ENCODE results near the gene ISLR2.

Gene ISLR2

DNA sequence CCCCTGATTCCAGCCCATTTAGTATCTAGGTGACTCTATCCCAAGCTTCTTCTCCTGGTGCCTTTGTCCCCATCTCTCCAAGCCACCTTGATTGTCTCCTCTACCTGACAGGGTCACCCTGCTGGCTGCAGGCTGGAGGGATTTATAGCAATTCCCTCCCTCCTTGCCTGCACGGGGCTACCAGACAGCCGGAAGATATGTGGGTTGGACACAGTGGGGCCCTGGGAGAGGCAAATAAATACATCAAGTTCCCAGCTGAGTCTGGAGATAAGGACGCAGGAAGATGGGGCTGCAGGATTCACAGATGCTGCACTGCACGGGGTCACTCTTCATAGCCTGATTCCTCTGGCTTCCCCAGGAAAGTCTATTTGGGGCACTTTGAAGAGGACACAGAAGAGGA is 9.3 kb upstream of the ISLR2 start:
- TF ChIP-seq, protein P1, sequence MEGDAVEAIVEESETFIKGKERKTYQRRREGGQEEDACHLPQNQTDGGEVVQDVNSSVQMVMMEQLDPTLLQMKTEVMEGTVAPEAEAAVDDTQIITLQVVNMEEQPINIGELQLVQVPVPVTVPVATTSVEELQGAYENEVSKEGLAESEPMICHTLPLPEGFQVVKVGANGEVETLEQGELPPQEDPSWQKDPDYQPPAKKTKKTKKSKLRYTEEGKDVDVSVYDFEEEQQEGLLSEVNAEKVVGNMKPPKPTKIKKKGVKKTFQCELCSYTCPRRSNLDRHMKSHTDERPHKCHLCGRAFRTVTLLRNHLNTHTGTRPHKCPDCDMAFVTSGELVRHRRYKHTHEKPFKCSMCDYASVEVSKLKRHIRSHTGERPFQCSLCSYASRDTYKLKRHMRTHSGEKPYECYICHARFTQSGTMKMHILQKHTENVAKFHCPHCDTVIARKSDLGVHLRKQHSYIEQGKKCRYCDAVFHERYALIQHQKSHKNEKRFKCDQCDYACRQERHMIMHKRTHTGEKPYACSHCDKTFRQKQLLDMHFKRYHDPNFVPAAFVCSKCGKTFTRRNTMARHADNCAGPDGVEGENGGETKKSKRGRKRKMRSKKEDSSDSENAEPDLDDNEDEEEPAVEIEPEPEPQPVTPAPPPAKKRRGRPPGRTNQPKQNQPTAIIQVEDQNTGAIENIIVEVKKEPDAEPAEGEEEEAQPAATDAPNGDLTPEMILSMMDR (IDR thresholded peaks at IDR 0.05; ENCODE audit: control insufficient read depth, extremely low read depth, insufficient read depth): no peak
- DNase-seq (ENCODE audit: low read depth): no peak
- H3K4me3 ChIP-seq (ENCODE audit: low read depth, low read length): no peak overlapping the region

DNA sequence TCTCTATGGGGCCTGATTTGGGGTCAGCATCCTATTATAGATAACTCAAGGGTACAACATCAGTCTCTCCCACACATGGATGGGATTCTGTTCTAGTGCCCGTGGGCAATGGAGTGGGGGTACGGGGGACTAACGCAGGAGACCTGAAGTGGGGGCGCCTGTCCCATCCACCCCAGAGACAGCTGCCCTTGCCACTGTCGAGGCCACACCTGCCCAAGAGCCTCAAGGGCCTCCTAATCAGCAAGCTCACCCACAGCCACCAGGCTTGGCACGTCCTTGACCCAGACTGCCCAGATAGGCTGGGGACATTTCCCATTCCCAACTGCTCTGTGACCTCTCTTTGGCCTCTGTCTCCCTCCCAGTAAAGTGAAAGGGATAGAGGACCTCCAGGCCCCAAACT is 8.5 kb upstream of the ISLR2 start:
- TF ChIP-seq, protein P1 (IDR thresholded peaks at IDR 0.05; ENCODE audit: control insufficient read depth, extremely low read depth, insufficient read depth): no peak
- H3K4me3 ChIP-seq (ENCODE audit: low read depth, low read length): no peak overlapping the region
- DNase-seq (ENCODE audit: low read depth): no peak

DNA sequence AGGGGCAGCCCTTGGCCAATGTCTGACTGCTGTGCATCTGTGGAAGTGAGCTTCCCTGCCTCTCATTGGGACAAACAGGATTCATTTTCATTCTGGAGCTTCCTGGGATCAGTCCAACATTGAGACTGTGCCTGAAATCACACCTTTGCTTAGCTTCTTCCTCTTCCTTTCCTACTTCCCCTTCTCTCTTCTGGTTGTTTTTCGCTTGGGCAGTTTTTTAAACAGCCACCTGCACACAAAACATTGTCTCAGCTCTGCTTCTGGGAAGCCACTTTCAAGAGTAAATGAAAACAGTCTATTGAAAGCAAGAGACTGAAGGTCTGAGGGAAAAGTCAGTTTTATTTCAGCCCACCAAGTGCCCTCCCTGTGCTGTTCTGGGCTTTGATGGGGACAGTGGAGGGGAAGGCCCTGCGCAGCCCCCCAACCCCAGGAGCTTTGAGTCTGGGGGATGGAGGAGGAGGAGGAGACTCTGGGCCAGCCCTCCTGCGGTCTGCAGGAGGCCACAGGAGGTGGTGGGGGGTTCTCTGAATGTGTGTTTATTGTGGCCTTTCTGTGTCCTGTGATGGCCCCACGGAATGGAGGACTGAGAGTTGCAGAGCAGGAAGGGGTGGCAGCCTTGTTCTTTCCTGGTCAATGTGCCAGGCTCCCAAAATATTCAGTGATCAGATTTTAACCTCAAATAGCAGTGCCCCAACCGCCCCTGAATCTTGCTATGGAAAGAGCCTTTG is 7.8 kb upstream of the ISLR2 start:
- H3K4me3 ChIP-seq (ENCODE audit: low read depth, low read length): no peak overlapping the region
- TF ChIP-seq, protein P1 (IDR thresholded peaks at IDR 0.05; ENCODE audit: control insufficient read depth, extremely low read depth, insufficient read depth): no peak
- no peak for DNase-seq (ENCODE audit: low read depth)

DNA sequence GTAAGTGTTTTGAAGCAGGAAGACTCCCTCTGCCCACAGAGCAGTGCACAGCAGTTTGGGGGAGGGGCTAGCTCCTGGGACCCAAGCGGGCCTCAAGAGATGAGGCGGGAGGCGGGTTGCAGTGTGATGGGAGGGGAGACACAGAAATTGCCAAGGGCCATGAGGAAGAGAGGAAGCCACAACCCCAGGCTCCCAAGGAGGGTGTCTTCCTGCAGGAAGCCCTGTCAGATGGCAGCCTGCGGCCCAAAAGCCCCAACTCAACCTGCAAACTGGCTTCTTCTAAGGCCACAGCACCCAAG is 7.3 kb upstream of the ISLR2 start:
- DNase-seq (ENCODE audit: low read depth): no peak
- H3K4me3 ChIP-seq (ENCODE audit: low read depth, low read length): no peak overlapping the region
- TF ChIP-seq, protein P1 (IDR thresholded peaks at IDR 0.05; ENCODE audit: control insufficient read depth, extremely low read depth, insufficient read depth): no peak

DNA sequence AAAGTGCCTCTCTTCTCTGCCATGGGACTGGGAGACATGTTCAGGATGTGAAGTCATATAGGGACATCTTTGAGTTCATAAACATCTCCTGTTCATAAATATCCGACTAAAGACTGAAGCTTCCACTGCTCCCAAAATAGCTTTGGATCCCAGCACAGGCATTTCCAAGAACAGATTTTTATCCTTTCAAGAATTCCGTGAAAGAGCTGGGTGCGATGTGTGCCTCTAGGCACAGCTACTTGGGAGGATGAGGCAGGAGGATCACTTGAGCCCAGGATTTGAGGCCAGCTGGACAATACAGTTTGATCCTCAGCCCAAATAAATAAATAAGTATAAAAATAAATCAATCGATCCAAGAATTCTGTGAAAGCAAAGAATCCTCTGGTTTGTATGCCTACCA is 6.7 kb upstream of the ISLR2 start:
- DNase-seq (ENCODE audit: low read depth): no peak
- TF ChIP-seq, protein P1 (IDR thresholded peaks at IDR 0.05; ENCODE audit: control insufficient read depth, extremely low read depth, insufficient read depth): no peak
- no peak overlapping the region for H3K4me3 ChIP-seq (ENCODE audit: low read depth, low read length)

DNA sequence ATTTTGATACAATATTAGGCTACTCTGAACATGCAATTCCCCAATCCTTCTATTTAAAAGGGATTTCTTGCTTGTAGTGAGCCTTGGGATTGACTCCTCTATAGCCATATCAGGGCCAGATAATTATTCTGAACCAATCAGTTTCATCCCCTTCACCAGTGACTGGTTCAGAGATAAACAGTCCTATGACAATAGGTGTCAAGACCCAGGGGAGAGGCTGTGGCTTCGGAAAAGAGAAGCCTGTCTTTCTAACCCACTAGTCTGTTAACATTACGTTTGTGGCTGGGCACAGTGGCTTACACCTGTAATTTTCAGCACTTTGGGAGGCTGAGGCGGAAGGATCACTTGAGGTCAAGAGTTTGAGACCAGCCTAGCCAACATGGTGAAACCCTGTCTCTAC is 6.2 kb upstream of the ISLR2 start:
- DNase-seq (ENCODE audit: low read depth): no peak
- H3K4me3 ChIP-seq (ENCODE audit: low read depth, low read length): no peak overlapping the region
- TF ChIP-seq, protein P1 (IDR thresholded peaks at IDR 0.05; ENCODE audit: control insufficient read depth, extremely low read depth, insufficient read depth): no peak

DNA sequence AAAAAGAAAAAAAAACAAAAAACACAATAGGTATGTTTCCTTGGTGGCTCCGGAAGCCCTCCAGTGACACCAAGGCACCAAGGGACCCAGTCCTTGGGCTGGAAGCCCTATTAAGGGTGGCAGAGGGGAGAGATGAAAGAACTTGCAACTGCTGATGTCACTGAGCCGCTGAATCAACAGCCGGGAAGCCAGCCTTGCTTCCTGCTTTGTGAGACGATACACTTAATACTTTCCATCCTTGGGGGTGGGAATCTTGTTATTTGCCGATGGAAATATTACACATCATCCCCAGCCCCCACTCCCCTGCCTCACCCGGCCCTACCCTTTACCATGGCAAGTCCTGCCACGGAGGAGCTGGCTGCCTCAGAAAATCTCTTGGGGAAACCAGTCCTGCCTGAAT is 5.6 kb upstream of the ISLR2 start:
- no peak for DNase-seq (ENCODE audit: low read depth)
- TF ChIP-seq, protein P1 (IDR thresholded peaks at IDR 0.05; ENCODE audit: control insufficient read depth, extremely low read depth, insufficient read depth): no peak
- H3K4me3 ChIP-seq (ENCODE audit: low read depth, low read length): no peak overlapping the region
